Kidney (tissue), 14 donors: ENCODE data around the gene SPATA31E1. TPM values are rescaled to one million over a fixed set of nuclear protein-coding genes. Genes with fewer than 3 reads are reported as not detected.

ENCODE experiments used
- DNase-seq, 5 donors: peaks; one replicate each; pipeline ENCODE4 v3.0.0-alpha.2; 2013 to 2020
- FAIRE-seq: peaks from 2 replicates; lab custom pipeline; 2012; peaks lifted over from hg19 to GRCh38; lab: Jason Lieb, UNC
- H3K27ac ChIP-seq, 2 donors: one replicate each; pipeline ENCODE4 v1.7.0; 2013; ENCODE audit warnings: low read depth in 2 of 2, low read length in 2 of 2, inconsistent platforms in 1 of 2
- H3K27me3 ChIP-seq: one replicate; pipeline ENCODE4 v1.7.1; 2013; ENCODE audit warnings: low read length, inconsistent platforms; ENCODE audit not compliant: control insufficient read depth, insufficient read depth
- H3K36me3 ChIP-seq, 3 donors: one replicate each; pipeline versions ENCODE4 v1.7.0 to v1.7.1; 2013; ENCODE audit warnings: low read length in 3 of 3, control low read depth in 1 of 3, inconsistent platforms in 1 of 3; ENCODE audit not compliant: insufficient read depth in 3 of 3, control insufficient read depth in 2 of 3
- H3K4me1 ChIP-seq, 3 donors: one replicate each; pipeline versions ENCODE4 v1.7.0 to v1.7.1; 2013; ENCODE audit warnings: low read length in 3 of 3, inconsistent platforms in 1 of 3, low read depth in 1 of 3; ENCODE audit not compliant: control insufficient read depth in 2 of 3, insufficient read depth in 2 of 3
- H3K4me3 ChIP-seq, 3 donors: one replicate each; pipeline versions ENCODE4 v1.7.0 to v1.8.1; 2013; ENCODE audit warnings: low read length in 3 of 3, control low read depth in 1 of 3, inconsistent platforms in 1 of 3
- H3K9ac ChIP-seq, 3 donors: one replicate each; pipeline versions ENCODE4 v1.7.0 to v1.7.1; 2013; ENCODE audit warnings: low read length in 3 of 3, control low read depth in 1 of 3, inconsistent platforms in 1 of 3
- H3K9me3 ChIP-seq, 3 donors: one replicate each; pipeline versions ENCODE4 v1.7.0 to v1.7.1; 2013; ENCODE audit warnings: low read length in 3 of 3, control low read depth in 1 of 3, inconsistent platforms in 1 of 3; ENCODE audit not compliant: control insufficient read depth in 2 of 3, insufficient read depth in 1 of 3
- CTCF ChIP-seq: IDR thresholded peaks from 3 replicates; pipeline ENCODE4 v1.5.1; 2012; ENCODE audit warnings: mild to moderate bottlenecking, moderate library complexity, borderline replicate concordance; ENCODE audit not compliant: insufficient read depth; ENCODE audit errors: extremely low read depth
- intact Hi-C: fragments of 100-400 bp; cut with DNase I; formaldehyde crosslinking; loops from one replicate; pipeline ENCODE4 v1.11.1; 2022
- polyA plus RNA-seq: library from polyadenylated mRNA; stranded (reverse); fragments of 350-450 nt; fragmentation: Illumina TruSeq; extraction: RNeasy Lipid Tissue Mini Kit (QIAGEN cat#74804); gene quantifications from one replicate; pipeline ENCODE4 v1.2.3, GENCODE V29; 2014; ENCODE audit warnings: low read depth, low replicate concordance; ENCODE audit not compliant: insufficient read depth
- total RNA-seq: library from RNA; stranded (reverse); fragmentation: NEBNext Ultra II Directional; extraction: Animal tissue kit (Norgen Biotek cat#: 25700); gene quantifications from one replicate; pipeline ENCODE4 v1.2.1, GENCODE V29; 2021
- donor health status: control.
- donor health status: control.
- donor health status: control.
- donor health status: control.
- donor health status: control.
- donor health status: DM: yes; HTN: yes; CAD: no.
- donor health status: Normal renal cell carcinoma (clear cell type).

The SPATA31E1 gene
- total and polyA plus RNA-seq, 2 donors from 2014 or later = not detected

- Histone ChIP-seq H3K4me3 (no peak overlapping the region), H3K27me3 (no peaks in the 10 kb centered on the region), H3K9me3 (no peaks in the 10 kb centered on the region), H3K9ac (no peak overlapping the region), H3K36me3 (no peaks in the 10 kb centered on the region), H3K4me1 (no peaks in the 10 kb centered on the region), H3K27ac (no peak overlapping the region)
- intact Hi-C loops = no loop called here
- FAIRE-seq (no peak), DNase-seq (peak in 3 of 5 donors; percentile 2 to 38 (median 20))
- no peak for TF ChIP-seq CTCF
These were observed 3.0 kb downstream of the SPATA31E1 start for GRCh38 chr9:87885484-87886189.

- no peak overlapping the region for H3K9ac ChIP-seq
- no peaks in the 10 kb centered on the region for H3K4me1 ChIP-seq
- peak in 3 of 5 donors; percentile 7 to 49 (median 34) for DNase-seq
- no peaks in the 10 kb centered on the region for H3K36me3 ChIP-seq
- no peak overlapping the region for H3K27ac ChIP-seq
- no peaks in the 10 kb centered on the region for H3K27me3 ChIP-seq
- no peak overlapping the region for H3K4me3 ChIP-seq
- TF ChIP-seq CTCF = no peak
- FAIRE-seq = no peak
- intact Hi-C loops = no loop called here
- H3K9me3 ChIP-seq = no peaks in the 10 kb centered on the region
These were observed 3.7 kb downstream of the SPATA31E1 start for GRCh38 chr9:87886210-87886932.

- FAIRE-seq = no peak
These were observed 4.3 kb downstream of the SPATA31E1 start for GRCh38 chr9:87886933-87887505.

More at GRCh38 chr9:87886933-87887505, 4.3 kb downstream of the SPATA31E1 start:
- no peaks in the 10 kb centered on the region for H3K4me1 ChIP-seq
- H3K27me3 ChIP-seq = no peaks in the 10 kb centered on the region
- H3K36me3 ChIP-seq = no peaks in the 10 kb centered on the region
- H3K9ac ChIP-seq = no peak overlapping the region
- TF ChIP-seq CTCF = no peak
- H3K4me3 ChIP-seq = no peak overlapping the region
- H3K27ac ChIP-seq = no peak overlapping the region
- no peaks in the 10 kb centered on the region for H3K9me3 ChIP-seq
- intact Hi-C loops = no loop called here
- DNase-seq = peak in 3 of 5 donors; percentile 3 to 34 (median 20)
